ENCODE measurements around the gene WDR70. TPM values are rescaled to one million over a fixed set of nuclear protein-coding genes. Genes with fewer than 3 reads are reported as not detected.

The WDR70 gene
- total RNA-seq, 1 donor from 2014 or later: 18.7 TPM

- no peaks in the 10 kb centered on the region for H3K9me3 ChIP-seq (replicated peaks)
- H3K27me3 ChIP-seq (ENCODE audit: low read depth): no peaks in the 10 kb centered on the region
- no peak overlapping the region for H3K27ac ChIP-seq (replicated peaks)
- H3K36me3 ChIP-seq: peaks cover 31% of the 10 kb centered on the region
- intact Hi-C loops (cut with micrococcal nuclease): no loop called here
- no peak for DNase-seq
- no peak for TF ChIP-seq CTCF (IDR thresholded peaks at IDR 0.05; ENCODE audit: borderline replicate concordance)
- H3K4me3 ChIP-seq: no peak overlapping the region
- H3K4me1 ChIP-seq: no peaks in the 10 kb centered on the region
These were observed 38.2 kb downstream of the WDR70 start for GRCh38 chr5:37417347-37417746.

- no peak for TF ChIP-seq CTCF (IDR thresholded peaks at IDR 0.05; ENCODE audit: borderline replicate concordance)
- H3K27ac ChIP-seq (replicated peaks): no peak overlapping the region
- no peak for DNase-seq
- no peaks in the 10 kb centered on the region for H3K4me1 ChIP-seq
- H3K36me3 ChIP-seq: peaks cover 37% of the 10 kb centered on the region
- no peaks in the 10 kb centered on the region for H3K9me3 ChIP-seq (replicated peaks)
- intact Hi-C loops (cut with micrococcal nuclease): no loop called here
- no peaks in the 10 kb centered on the region for H3K27me3 ChIP-seq (ENCODE audit: low read depth)
- no peak overlapping the region for H3K4me3 ChIP-seq
These were observed 45.3 kb downstream of the WDR70 start for GRCh38 chr5:37424441-37424840.

- Histone ChIP-seq H3K4me3 (no peak overlapping the region), H3K36me3 (peaks cover 41% of the 10 kb centered on the region), H3K9me3 (replicated peaks) (no peaks in the 10 kb centered on the region), H3K27ac (replicated peaks) (no peak overlapping the region), H3K4me1 (no peaks in the 10 kb centered on the region), H3K27me3 (ENCODE audit: low read depth) (no peaks in the 10 kb centered on the region)
- TF ChIP-seq CTCF (IDR thresholded peaks at IDR 0.05; ENCODE audit: borderline replicate concordance): no peak
- intact Hi-C loops (cut with micrococcal nuclease): no loop called here
- no peak for DNase-seq
These were observed 48.9 kb downstream of the WDR70 start for GRCh38 chr5:37428044-37428443.

GRCh38 chr5:37435261-37435660, 56.1 kb downstream of the WDR70 start:
- H3K4me1 ChIP-seq: no peaks in the 10 kb centered on the region
- H3K27ac ChIP-seq (replicated peaks): no peak overlapping the region
- H3K27me3 ChIP-seq (ENCODE audit: low read depth): no peaks in the 10 kb centered on the region
- DNase-seq: no peak
- no peak overlapping the region for H3K4me3 ChIP-seq
- intact Hi-C loops (cut with micrococcal nuclease): no loop called here
- H3K36me3 ChIP-seq: peaks cover 21% of the 10 kb centered on the region
- no peak for TF ChIP-seq CTCF (IDR thresholded peaks at IDR 0.05; ENCODE audit: borderline replicate concordance)
- H3K9me3 ChIP-seq (replicated peaks): no peaks in the 10 kb centered on the region

GRCh38 chr5:37436146-37436934, 57.2 kb downstream of the WDR70 start:
- Histone ChIP-seq H3K4me1 (no peaks in the 10 kb centered on the region), H3K4me3 (no peak overlapping the region), H3K27me3 (ENCODE audit: low read depth) (no peaks in the 10 kb centered on the region), H3K9me3 (replicated peaks) (no peaks in the 10 kb centered on the region), H3K27ac (replicated peaks) (no peak overlapping the region), H3K36me3 (peaks cover 17% of the 10 kb centered on the region)
- DNase-seq: no peak
- intact Hi-C loops (cut with micrococcal nuclease): no loop called here
- TF ChIP-seq CTCF (IDR thresholded peaks at IDR 0.05; ENCODE audit: borderline replicate concordance): no peak

Measured in left ventricle myocardium inferior (tissue), 1 donor.